ENCODE results near the gene NCCRP1. TPM values are rescaled to one million over a fixed set of nuclear protein-coding genes. Genes with fewer than 3 reads are reported as not detected.

Gene NCCRP1
- total RNA-seq, 1 experiment from 2014 or later: 0.46 TPM

Other genes with a start within 250 kb of the NCCRP1 start
- 411 TPM for gene FBXO17, start 221.2 kb upstream of the NCCRP1 start, total RNA-seq (2021; ENCODE audit: unreplicated experiment)
- gene FBXO27, start 164.4 kb upstream of the NCCRP1 start, total RNA-seq (2021; ENCODE audit: unreplicated experiment): 443 TPM
- 10.3 TPM for gene ACP7, start 112.6 kb upstream of the NCCRP1 start, total RNA-seq (2021; ENCODE audit: unreplicated experiment)
- 311 TPM for gene PAK4, start 71.2 kb upstream of the NCCRP1 start, total RNA-seq (2021; ENCODE audit: unreplicated experiment)
- 0.33 TPM for gene SYCN, start 7.3 kb downstream of the NCCRP1 start, total RNA-seq (2021; ENCODE audit: unreplicated experiment)
- not detected for gene IFNL3, start 48.0 kb downstream of the NCCRP1 start, total RNA-seq (2021; ENCODE audit: unreplicated experiment)
- gene IFNL4, start 51.9 kb downstream of the NCCRP1 start, total RNA-seq (2021; ENCODE audit: unreplicated experiment): not detected
- gene IFNL2, start 71.4 kb downstream of the NCCRP1 start, total RNA-seq (2021; ENCODE audit: unreplicated experiment): 0.33 TPM
- gene IFNL1, start 99.4 kb downstream of the NCCRP1 start, total RNA-seq (2021; ENCODE audit: unreplicated experiment): 0.57 TPM
- gene LRFN1, start 123.9 kb downstream of the NCCRP1 start, total RNA-seq (2021; ENCODE audit: unreplicated experiment): 15.2 TPM
- gene GMFG, start 139.1 kb downstream of the NCCRP1 start, total RNA-seq (2021; ENCODE audit: unreplicated experiment): 3.7 TPM
- gene SAMD4B, start 145.5 kb downstream of the NCCRP1 start, total RNA-seq (2021; ENCODE audit: unreplicated experiment): 1,339 TPM
- 901 TPM for gene PAF1, start 194.1 kb downstream of the NCCRP1 start, total RNA-seq (2021; ENCODE audit: unreplicated experiment)
- gene MED29, start 194.4 kb downstream of the NCCRP1 start, total RNA-seq (2021; ENCODE audit: unreplicated experiment): 739 TPM
- gene ZFP36, start 209.9 kb downstream of the NCCRP1 start, total RNA-seq (2021; ENCODE audit: unreplicated experiment): 414 TPM
- gene PLEKHG2, start 215.7 kb downstream of the NCCRP1 start, total RNA-seq (2021; ENCODE audit: unreplicated experiment): 1,988 TPM
- gene RPS16, start 239.0 kb downstream of the NCCRP1 start, total RNA-seq (2021; ENCODE audit: unreplicated experiment): 27,832 TPM
- gene SUPT5H, start 248.6 kb downstream of the NCCRP1 start, total RNA-seq (2021; ENCODE audit: unreplicated experiment): 1,614 TPM

Data from Panc1 (cell line).